IPS DF 19.7 (cell line): ENCODE results near the gene CRPPA.

Source experiments
- DNase-seq: peaks from one replicate; pipeline ENCODE4 v3.0.0-alpha.2; 2013; ENCODE audit warnings: low read depth, low spot score

Gene CRPPA

GRCh38 chr7:16423761-16424160 lies 2.4 kb upstream of the CRPPA start:
- no peak for DNase-seq

DNA sequence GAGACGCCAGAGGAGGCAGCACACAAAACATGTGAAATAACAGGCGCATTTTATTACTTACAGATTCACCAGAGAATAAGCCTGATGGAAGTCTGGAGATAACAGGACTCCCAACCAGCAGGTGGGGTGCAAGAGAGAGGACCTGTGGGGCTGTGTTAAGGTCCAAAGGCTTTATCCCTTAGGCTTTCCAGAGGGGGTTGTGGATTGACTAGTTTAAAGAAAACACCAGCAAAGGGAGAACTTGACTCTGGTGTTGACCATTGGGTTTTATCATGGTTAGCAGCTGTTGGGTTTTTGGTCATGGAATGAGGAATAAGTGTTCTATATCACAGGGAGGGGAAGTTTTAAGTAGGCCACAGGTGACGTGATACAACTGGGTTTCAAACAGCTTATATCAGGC lies 1.6 kb upstream of the CRPPA start:
- DNase-seq: no peak

DNA sequence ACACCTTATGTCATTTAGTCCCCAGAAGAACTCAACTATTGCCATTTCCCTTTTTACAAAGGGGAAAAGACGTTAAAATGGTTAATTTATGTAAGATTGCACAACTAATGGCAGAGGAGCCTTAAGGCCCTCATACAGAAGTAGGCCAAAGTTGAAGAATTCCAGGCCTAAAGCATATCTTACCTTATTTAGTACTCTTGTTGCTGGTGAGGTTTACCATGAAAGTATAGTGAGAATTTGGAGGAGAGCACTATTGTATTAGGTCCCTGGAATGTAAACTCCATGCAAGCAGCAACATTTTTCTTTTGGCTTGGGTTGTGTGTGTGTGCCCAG lies 731 bp upstream of the CRPPA start:
- no peak for DNase-seq

DNA sequence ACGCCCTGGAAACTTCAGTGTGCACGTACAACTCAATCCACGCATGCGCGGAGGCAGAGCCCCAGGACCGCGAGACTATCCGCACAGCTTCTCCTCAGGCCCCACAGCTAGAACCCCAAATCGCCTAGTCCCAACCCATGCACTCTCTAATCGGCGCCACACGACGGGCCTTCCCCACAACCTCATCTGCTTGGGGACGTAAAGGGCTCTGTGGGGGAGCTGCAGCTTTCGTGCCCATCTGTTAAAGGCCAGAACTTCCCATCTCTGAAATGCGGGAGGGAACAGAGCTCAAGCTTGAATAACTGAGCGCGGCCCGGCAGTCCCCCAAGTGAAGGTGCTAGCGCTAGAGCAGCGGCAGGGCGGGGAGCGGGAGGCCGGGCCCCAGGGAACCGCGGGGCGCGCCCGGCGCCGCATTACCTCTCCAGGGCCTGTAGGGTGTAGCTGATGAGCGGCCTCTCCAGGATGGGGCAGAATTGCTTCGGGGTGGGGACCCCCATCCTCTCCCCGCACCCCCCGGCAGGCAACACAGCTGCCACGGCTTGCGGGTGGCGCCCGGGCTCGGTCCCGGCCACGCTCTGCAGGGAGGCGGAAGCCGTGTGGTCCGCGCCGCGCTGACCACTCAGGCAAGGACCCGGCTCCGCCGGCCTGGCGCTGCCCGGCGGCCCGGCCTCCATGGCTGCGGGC lies 547 bp downstream of the CRPPA start:
- DNase-seq: peak; percentile 57

DNA sequence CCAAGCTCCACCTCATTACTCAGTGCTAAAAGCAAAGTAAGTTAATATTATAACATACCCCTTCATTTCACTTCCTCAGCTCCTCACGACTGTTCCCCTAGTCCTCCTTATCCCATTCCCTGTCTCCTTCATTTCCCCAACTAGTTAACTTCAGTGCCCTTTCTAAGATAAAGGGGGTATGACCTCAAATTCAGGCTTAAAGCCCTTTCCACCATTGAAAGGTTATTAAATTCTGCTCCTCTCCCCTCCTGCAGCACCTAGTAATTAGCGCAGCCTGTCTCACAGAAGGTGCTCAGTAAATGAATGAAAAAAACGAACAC lies 1.0 kb downstream of the CRPPA start:
- no peak for DNase-seq

DNA sequence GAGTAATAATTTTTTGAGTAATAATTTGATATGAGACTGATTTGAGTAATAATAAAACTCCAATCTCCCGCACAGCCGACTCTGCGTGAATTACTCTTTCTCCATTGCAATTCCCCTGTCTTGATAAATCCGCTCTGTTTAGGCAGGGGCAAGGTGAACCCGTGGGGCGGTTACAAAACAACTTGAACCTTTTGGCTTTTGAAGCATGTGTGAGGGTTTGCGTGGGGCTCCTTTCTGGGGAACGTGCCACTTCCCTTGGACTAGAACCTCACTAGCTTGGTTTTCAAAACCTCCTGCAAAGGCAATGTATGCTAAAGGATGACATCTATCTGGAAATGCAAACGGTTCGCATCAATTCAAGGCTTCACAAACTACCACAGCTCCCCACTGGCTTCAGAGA lies 1.5 kb downstream of the CRPPA start:
- DNase-seq: no peak

DNA sequence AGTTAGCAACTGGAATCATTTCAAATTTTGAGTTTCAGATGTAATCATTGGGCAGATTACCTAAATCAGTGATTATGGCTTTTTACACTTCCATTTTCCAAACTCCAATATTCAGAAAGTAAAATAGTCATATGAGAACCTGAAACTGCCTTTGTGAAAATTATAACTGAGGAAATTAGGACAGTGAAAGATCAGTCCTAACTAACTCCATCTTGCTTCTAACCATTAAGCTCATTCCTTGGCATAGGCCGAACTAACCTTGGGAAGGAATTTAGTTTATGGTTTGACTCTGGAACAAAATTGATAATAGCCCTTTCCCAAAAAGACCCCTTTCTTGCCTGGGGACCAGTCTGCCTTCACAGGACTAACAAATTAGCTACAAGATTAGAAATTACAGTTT lies 2.2 kb downstream of the CRPPA start:
- no peak for DNase-seq

GRCh38 chr7:16417906-16418305 lies 3.4 kb downstream of the CRPPA start:
- no peak for DNase-seq

- no peak for DNase-seq
These were observed 4.8 kb downstream of the CRPPA start for GRCh38 chr7:16416289-16417282.

GRCh38 chr7:16412274-16413254 lies 8.8 kb downstream of the CRPPA start:
- no peak for DNase-seq

GRCh38 chr7:16411391-16411790 lies 9.9 kb downstream of the CRPPA start:
- DNase-seq: no peak

DNA sequence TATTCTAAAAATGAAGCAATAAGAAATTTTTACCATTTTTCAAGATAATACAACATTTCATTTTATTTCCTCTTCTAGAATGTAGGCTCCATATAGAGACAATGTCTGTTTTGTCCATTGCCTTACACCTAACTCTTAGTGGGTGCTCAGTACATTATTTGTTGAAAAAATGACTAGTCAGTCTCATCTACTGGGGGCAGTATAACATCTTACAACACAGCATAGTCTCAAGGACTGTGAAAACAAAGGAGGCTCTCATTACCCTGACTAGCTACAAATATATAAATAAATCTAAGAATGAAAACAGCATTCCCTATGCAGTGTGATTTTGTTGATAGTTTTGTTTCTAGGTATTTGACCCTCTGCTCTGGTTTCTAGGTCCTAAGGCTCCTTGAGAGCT lies 11.6 kb downstream of the CRPPA start:
- DNase-seq: no peak

DNA sequence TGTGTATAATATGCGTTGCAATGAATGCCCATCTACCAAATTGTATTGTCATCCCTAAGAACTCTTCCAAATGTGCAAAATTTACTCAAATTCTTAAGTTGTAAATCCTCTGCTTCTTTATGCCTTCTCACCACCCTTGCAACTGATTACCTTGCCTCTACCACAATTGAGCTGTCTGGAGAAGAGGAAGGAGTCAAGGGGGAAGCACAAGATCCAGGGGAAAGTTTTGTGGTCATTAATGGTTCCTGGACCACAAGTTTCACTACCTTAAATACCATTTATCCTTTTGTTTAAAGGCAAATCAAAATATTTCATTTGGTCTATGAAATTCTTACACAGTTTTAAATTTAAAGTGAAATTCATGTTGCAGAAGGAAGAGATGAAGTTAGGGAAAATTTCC lies 16.7 kb downstream of the CRPPA start:
- DNase-seq: no peak

GRCh38 chr7:16403475-16403874 lies 17.9 kb downstream of the CRPPA start:
- no peak for DNase-seq

DNA sequence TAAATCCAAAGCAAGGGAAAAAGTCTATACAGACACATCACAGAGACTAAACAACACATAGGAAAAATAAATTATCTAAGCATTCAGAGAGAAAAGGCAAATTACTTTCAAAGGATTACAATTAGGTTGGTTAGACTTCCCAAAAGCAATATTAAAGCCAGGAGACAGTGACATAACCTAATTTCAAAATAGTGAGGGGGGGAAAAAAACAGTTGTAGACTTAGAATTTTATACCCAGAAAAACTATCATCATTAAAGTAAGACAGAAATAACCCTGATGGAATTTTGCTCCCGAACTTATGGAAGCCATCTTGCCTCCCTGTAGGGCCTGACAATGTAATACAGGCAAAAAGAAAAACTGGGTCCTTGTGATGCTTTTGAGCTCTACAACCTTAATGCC lies 18.4 kb downstream of the CRPPA start:
- DNase-seq: no peak

GRCh38 chr7:16402091-16402490 lies 19.2 kb downstream of the CRPPA start:
- no peak for DNase-seq

DNA sequence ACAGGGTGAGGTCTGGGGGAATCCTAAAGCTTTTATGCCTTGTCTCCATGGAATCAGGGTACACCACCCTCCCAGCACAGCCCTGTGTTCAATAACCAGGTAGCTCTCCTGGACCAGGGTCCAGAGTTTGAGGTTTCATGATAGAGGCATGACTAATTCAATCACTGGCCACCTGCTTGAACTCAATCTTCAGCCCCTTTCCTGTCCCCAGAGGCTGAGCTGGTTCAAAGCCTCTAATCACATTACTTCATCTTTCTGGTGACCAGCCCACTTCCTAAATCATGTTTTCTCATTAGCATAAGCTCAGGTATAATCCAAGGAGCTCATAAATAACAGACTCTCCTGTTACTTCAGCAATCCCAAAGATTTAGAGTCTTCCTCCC lies 20.5 kb downstream of the CRPPA start:
- no peak for DNase-seq

- no peak for DNase-seq
These were observed 21.1 kb downstream of the CRPPA start for GRCh38 chr7:16399916-16400892.

- no peak for DNase-seq
These were observed 22.0 kb downstream of the CRPPA start for GRCh38 chr7:16399265-16399831.
